HG02981 (cell line): ENCODE results near the gene DLG5.

Experiments used
- ATAC-seq: cut with Tn5 transposase; IDR thresholded peaks from one replicate; pipeline ENCODE4 v1.9.1; 2021; ENCODE audit warnings: mild to moderate bottlenecking, moderate library complexity; ENCODE audit not compliant: unreplicated experiment

The DLG5 gene

DNA sequence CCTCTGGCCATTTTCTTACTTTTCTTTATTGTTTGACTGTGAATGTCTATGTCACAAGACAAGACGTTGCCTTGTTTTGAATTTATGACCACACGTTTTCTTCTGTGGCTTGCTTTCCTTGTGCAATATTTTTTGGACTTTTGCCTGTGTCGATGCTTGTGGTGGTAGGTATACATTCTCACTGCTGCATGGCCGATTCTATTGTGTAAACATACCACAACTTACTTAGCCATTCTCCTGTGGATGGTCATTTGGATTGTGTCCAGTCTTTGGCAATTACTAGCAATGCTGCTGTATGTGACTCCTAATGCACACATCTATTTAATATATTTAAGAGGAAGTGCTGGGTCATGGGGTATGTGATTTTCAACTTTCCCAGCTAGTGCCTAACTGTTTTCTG, 18.0 kb upstream of the DLG5 start:
- ATAC-seq: no peak

DNA sequence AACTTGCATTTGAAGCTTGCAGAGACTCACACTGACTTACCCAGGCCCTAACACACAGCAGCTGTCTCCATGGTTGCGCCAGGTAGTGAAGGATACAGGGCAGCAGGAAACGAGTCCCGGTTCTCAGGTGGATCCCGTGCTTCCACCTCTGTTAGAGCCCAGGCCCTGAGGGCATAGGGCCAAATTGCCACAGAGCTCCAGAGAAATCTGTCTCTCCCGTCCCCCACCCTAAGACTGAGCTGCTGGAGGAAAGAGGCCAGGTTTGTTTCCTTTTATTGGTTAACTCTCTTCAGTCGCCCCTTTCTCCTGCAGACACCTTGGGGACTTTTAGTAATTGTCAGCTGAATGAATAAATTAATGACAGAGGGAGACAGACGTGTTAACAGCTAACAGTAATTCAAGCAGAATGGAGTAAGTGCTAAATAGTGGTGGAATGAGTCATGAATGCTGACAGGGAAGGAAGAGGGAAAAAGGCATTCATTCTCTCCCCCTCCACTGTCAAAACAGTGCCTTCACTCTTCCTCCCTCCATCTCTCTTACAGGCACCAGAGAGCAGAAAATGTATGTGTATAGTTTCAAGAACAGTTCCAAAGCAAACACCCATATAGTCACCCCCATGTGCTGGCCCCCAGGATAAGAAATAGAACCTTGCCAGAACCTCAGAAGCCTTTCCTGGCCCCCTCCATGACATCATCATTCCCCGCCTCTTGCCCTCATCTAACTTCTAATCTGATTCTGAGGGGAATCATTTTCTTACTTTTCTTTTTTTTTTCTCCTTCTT, 16.8 kb upstream of the DLG5 start:
- no peak for ATAC-seq

DNA sequence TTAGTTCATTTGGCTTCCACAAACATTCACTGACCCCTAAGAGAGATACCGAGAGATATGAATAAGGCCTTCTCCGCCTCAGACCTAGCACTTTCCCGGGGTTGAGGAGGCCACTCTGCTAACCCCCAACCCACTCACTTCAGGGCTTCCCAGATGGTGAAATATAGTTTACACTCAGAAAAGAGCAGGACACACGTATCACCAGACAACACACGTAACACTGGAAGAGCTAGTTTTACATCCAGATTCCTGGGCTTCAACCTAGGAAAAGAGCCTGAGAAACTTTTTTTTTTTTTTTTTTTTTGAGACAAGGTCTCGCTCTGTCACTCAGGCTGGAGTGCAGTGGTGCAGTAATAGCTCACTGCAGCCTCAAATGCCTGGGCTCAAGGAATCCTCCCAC, 15.2 kb upstream of the DLG5 start:
- no peak for ATAC-seq

DNA sequence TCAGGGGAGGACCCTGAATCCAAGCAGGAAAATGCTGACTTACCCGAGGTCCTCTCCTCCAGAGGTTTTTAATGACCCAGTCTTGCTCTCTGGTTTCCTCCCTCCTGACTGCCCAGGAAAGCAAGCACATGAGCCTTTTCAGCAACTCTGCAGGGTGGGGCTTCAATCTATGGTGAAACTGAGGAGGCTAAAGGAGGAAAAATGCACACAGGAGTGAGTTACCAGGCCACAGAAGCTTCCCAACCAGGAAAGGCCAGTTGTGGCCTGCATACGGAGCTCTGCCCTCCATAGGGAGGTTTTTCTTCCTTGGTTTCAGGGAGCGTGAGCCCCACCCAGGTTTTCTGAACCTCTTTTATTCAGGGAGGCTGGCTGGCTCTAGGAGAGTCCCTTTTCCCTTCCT, 14.1 kb upstream of the DLG5 start:
- ATAC-seq: no peak

DNA sequence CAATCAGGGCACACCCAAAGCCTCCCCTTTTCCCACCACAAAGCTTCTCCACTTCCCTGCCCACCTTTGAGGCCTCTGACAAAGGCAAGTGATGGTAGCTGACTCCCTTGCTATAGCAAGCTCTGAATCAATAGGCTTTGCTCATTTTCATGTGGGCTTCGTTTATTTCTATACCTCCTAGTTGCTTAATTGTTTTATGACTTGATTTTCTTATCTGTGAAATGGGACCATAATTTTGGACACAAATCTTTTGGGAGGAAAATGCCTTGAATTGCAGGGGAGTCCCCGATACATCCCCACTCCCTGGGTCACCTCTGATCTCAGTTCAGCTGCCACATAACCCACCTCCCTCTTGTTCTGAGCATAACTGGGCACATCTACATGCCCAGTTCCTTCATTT, 13.7 kb upstream of the DLG5 start:
- ATAC-seq: no peak

DNA sequence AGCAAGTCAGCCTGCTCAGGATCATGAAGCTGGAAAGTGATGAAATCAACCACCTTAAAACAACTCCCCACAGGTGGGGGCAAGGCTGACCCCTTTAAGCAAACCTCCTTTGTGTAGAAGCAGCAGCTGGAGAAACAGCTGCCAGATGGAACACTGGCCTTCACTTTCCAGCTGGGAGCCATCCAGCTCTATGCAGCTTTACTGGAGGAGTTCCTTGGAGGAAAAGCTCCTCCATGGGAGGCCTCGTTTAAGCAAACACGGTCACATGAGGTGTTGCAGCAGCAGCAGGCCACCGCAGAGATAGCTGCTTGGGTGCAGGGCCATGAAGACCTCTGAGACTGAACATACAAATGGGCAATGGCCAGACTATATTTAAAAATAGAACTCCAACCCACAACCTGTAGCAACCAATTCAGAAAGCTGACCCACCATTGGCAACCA, 13.0 kb upstream of the DLG5 start:
- no peak for ATAC-seq

DNA sequence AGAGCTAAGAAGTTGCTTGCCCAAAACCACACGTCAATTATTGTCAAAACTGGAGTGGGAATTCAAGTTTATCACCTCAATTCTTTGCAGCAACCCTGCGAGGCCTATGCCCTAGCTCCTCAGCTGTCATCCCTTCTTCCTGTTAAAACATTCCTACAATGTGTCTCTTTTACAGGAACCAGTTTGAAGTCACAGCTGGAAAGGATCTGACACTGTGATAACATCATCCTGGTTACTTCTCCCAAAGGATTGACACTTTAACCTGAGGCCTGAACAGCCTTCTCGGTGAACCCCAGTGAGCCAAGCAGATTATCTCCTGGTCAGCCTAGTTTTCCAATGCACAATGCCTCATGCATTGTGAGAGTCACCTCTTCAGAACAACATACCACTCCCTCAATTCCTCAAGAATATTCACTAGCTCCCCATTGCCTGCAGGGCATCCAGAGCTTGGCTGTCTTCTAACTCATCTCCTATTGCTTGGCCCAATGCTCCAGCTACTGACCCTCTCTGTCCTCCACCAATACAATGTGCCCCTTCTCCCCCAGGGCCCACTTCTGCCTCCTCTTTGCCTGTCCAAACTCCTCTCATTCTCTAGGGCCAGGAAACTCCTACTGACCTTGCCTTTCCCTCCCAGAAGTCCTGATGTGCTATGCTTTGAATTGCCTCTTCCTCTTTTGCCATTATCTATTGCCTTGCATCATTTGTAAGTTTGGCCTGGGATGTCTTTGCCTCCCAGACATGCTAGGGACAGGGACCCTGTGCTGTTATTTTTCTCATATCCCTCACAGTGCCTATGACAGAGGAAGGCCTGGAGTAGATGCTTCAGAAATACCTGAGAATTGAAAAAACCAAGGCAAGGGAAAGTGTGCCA, 10.4 kb upstream of the DLG5 start:
- ATAC-seq: no peak

DNA sequence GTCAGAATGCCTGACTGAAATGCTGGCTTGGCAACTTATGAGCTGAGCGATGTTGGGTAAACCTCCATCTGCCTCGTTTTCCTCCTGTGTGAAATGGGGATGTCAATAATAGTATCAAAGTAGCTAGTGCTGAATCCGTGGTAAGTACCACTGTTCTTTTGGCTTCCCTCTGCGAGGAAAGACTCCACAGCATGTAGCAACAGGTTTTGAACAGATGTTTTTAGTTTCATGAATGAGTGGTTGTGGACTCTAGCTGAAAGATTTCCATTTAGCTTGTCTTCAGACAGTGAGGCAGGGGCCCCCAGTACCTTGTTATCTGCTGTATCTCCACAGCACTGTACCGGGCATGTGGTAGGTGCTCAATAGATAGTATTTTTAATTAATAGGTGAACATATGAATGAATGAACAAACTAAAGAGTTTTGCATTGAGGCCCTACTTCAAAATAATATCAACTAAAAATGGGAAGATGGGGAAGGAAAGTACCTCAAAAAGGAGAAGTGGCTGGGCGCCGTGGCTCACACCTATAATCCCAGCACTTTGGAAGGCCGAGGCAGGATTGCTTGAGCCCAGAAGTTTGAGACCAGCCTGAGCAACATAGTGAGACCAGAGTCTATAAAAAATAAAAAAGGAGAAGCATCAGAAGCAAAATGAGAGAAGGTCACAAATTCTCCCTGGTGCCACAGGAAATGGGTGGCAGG, 5.6 kb upstream of the DLG5 start:
- no peak for ATAC-seq

DNA sequence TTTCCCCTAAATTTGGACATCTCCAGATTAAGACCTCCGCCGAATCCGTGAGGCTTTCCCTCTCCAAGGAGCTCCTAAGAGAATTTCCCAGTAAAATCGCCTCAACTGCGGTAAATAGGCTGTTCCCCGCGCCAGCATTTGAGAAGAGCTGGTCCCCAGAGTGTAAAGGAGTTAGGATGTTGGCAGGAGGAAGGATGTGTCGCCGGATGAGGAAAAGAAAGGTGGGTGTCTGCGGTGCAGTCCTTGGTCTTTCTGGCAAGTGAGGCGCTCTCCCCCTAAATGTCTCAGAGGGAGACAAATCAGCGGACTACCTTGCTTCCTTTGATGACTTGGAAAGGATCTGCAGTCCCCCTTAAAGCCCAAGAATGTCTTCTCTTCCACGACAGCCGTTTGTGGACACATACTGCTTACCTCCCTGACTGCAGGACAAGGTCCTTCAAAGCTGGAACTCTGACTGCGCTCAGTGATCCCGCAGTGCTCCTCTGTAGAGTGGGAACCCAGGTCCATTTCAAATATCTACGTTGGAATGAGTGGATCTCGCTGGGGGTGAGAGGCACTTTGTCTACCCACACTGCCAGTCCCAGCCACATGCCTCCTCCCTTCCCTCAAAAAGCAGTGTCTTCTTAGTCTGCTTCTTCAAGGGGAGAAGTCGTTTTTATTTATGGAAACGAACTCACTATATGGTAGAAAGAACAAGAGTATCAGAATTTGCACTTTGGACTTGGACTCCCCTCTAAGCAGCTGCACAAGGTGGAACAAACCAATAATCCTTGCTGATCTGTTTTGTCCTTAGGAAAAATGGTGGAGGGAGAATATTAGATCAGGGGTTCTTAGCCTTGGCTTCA, 1.1 kb upstream of the DLG5 start:
- no peak for ATAC-seq

DNA sequence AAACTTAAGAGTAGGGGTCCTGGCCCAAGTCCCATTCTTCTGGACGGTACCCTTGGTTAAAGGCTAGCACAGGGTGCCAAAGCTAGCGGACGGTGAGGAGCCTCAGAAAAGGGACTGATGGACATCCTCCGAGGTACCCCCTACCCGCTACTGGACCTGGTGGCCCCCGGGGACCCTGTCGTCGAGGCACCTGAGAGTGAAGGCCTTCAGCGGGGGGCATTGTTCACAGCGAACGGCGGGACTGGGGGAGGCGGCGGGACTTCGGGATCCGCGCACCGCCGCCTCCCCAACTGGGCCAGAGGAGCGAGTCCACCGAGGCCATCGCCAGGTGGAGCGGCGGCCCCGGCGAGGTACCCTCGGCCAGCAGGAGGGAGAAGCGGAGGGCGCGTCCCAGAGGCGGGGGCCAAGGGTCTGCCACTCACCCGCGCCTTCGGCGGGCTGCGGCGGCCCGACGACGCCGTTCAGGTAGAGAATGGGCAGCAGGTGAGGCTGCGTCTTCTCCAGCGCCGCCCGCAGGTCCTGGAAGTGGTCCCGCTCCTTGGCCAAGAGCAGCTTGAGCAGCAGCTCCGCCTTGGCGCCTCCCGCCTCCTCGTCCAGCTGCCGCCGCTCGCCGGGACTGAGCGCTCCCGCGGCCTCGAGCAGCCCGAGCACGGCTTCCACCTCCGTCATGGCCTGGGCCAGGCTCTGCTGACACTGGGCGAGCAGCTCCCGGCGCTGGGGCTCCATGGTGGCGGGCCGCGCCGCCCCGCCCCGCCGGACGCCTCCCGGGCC, 575 bp downstream of the DLG5 start:
- ATAC-seq: peak; percentile 43

DNA sequence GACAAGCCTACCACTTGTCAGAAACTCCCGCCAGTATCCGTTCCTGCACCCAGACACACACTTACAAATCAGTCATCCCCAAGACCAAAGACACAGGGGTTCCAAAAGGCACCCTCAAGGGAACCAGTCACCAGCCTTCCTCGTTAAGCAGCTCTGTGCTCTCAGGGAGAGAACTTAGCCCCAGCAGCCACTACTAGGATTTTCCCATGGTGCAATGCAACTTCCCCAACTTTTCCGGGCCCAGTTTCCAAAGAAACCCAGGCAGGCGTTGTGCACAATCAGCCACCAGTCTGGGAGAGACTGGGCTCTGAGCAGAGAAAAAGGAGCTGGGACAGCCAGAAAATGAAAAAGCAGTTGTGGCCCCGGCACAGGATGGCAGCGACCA, 1.2 kb downstream of the DLG5 start:
- no peak for ATAC-seq

DNA sequence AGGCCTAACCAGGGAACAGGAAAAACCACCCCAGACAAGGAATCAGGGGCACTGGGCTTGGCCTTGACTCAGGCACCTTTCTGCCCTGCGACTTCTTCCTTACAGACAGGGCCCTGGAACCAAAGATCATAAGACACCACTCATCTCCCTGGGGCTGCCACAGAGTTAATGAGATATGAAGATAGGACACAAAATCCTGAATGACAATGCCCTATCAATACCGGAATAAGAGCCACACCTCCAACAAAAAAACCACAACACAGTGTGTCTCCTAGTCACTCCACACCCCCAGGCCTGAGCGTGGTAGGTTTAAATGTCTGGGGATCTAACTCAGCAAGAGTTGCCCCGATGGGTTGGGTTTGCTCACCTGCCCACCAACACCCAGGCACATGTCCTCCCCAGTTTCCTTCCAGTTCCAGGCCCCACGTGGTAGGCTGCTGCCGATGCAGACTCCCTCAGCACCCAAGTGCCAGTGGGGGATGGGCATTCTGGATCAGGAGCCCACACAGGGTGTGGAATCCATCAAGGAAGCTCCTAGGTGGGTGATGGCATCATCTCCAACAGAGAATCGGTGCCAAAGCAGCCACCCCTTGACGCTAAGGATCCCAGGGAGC, 3.9 kb downstream of the DLG5 start:
- no peak for ATAC-seq

DNA sequence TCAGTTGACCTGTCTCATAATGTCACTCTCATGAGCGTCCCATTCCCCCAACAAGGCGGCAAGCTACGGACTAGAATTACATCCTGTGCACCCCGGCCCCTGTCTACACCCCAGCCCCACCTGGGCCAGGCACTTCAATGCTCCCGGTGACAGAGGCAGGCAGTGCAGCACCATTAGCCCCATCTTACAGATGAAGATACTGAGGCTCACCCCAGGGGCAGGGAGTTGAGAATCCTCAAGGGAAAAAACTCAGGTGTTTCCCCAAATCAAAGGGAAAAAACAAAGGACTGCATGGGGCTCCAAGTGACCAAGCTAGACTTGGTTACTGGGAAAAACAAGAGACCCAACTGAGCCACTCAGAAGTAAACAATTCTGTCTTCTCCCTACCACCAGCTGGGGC, 4.5 kb downstream of the DLG5 start:
- ATAC-seq: no peak

DNA sequence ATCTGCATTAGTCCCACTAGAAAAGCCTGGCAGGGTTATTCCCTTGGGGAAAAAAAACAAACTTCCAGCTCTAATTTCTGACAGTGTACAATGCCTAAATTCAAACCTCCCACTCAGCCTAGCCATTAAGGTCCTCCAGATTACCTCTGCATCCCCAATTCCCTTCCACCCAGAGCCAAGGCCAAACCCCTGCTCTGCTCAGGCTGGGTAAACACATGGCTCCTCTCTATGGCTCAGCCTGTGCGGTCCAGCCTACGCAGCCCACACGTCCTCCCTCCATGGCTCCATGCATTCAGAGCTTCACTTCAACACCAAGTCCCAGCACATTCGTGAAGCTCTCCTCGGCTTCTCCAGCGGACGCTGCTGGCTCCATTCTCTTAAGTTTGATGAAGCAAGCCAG, 5.2 kb downstream of the DLG5 start:
- no peak for ATAC-seq

DNA sequence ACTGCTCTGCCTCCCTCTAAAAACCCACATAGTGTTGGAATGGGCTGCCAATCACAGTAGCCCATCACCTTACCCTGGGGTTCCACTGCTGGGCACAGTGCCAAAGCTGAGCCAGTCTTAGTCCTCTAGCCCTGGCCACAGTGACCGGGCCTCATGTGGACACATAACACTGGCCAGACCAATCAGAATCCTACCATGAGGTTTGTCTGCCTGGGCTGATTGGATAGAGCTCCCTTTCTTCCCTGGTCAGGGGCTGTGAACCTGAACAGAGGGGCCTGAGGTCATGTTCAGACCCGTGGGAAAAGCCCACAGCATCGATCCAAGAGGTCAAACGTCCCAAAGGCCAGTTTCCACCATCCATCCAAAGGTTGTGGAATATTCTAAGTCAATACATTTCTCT, 6.1 kb downstream of the DLG5 start:
- ATAC-seq: no peak

DNA sequence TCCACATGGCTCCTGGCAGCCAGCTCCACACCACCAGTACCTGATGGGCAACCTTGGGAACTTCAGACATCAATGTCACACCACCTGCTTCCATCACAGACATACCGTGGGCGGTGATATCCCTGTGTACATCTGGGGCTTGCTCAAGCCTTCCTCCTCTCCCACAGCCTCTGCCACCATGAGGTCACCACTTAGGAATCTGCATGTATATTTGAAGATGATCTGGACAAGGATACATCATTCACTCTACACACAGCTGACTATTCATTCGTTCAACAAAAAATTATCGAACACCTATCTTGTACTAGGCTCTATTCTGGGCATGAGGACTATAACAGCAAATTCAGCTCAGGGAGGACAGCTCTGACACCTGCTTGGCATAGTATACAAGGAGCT, 6.8 kb downstream of the DLG5 start:
- ATAC-seq: no peak

DNA sequence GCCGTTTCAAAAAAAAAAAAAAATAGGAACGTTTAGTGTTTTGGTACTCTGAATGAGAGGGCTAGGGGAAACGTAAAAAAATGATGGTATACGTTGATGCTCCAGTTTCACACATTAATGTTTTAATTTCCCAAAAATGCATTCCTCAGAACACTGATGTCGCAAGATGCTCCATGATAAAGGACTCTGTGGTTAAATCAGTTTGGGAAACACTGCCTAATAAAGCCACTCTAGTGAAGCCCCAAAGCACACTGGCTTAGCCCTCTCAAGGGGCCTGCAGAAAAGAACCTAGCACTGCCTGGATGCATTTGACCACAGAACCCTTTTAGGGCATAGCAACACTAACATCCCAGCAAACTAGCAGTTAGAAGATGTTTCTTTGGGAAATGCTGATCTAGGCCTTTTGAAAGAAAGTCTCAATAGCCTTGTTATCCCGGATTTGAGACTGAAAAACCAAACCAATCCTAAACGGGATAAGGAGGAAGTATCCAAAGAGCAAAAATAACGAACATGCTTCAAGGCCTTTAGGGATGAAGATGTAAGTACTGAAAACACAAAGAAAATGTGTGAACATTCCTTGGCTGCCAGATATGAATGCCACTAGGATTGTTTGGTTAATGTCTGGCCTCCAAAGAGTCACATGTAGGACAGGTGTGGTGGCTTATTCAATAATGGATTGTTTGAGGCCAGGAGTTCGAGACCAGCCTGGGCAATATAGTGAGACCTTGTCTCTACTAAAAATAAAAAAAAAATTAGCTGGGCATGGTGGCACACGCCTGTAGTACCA, 11.0 kb downstream of the DLG5 start:
- no peak for ATAC-seq

DNA sequence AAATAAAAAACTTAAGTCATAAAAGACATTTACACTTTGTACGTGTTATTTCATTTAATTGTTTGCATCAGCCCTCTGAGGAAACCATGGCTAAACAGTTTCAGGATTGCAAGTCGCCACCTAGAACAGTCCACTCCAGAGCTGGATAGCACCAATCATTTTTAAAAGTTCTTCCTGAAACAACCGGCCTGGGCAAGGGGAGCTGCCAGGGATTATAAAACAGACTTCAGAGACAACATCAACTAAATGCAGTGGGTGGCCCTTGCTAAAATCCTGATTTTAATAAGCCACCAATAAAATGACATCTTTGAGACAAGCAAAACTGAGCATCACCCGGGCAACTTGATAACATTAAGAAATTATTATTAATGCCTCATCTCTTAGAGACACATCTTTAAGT, 13.5 kb downstream of the DLG5 start:
- no peak for ATAC-seq

DNA sequence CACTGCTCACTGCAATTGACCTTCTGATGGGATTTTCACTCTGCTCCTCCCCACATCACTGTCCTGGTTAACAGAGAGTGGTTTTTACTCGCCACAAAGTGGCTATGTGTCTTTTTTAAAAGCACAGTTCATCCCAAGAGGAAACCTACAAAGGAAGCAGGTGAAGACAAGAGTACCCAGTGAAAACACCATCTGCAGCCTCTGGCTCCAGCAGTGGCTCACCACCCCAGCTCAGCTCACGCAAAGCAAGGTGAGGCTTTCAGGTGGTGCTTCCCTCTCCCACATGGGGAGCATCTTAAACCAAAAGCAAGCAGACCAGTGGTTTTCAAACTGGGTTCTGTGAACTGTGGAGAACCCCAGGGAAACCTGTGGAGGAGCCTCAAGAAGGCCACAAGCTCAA, 14.0 kb downstream of the DLG5 start:
- ATAC-seq: no peak
